ENCODE results near the gene WDR35.
A peak's percentile ranks its signal among the peaks of the same experiment; 100 is the strongest.

The WDR35 gene

GRCh38 chr2:19874726-19875125 is 115.2 kb downstream of the WDR35 start:
- no peak for DNase-seq (ENCODE audit: insufficient read length, low spot score)
- no peak for FAIRE-seq

DNA sequence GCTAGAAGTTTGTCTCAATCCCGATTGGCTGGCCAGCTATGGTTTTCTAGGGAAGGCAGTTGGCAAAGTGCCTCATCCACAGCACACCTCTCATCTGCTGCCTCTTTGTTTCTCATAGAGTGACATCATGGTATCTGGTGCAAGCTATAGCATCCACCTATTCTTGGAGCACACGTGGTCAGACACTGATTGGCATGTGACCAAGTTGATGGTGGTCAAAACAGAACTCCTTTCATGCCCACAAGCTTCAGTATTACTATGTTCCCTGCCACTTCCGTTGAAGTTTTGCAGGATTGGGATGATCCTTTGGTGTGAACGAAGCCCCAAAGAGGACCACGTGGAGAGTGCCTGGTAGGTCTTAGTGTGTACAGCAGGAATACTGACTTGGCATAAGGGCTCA is 116.9 kb downstream of the WDR35 start:
- DNase-seq (ENCODE audit: insufficient read length, low spot score) = no peak
- no peak for FAIRE-seq

DNA sequence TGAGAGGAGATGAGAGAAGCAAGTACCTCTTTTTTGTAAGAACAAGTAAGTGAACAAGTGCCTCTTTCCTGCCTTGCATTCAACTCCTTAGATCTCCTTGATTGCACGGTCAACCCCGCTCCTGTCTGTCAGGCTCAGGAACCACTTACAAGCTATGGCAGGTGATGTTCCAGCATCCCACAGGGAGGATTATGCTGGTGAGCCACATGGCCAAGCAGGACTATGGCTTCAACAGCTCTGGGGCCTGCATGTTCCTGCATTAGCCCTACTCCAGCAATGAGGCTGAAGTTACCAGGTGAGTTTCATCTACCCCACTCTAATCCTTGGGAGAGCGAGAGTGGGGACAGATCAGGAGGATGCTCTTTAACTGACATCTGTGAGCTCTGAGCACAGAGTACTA is 117.6 kb downstream of the WDR35 start:
- DNase-seq (ENCODE audit: insufficient read length, low spot score) = no peak
- no peak for FAIRE-seq

DNA sequence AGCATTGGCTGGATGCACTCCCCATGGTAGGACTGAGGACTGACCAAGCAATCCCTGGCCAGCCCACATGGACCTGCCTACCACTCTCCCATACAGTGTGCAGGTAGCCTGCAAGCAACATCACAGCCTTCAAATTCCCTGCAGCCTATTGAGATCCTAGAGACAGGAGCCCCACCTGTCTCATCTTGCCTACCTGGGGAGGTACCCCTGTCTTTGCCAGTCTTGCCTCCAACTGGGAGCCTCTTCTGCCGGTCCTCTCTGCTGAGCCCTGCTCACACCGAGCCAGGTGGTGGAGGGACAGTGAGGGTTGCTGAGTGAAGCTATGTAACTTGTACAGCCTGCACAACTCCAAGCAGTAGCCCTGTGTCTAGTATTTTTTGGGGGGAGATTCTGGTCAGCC is 118.1 kb downstream of the WDR35 start:
- no peak for DNase-seq (ENCODE audit: insufficient read length, low spot score)
- no peak for FAIRE-seq

GRCh38 chr2:19870792-19871191 is 119.1 kb downstream of the WDR35 start:
- no peak for FAIRE-seq
- no peak for DNase-seq (ENCODE audit: insufficient read length, low spot score)

- DNase-seq (ENCODE audit: insufficient read length, low spot score) (no peak), FAIRE-seq (no peak)
These were observed 121.0 kb downstream of the WDR35 start for GRCh38 chr2:19868701-19869580.

GRCh38 chr2:19868224-19868623 is 121.7 kb downstream of the WDR35 start:
- FAIRE-seq = no peak

DNA sequence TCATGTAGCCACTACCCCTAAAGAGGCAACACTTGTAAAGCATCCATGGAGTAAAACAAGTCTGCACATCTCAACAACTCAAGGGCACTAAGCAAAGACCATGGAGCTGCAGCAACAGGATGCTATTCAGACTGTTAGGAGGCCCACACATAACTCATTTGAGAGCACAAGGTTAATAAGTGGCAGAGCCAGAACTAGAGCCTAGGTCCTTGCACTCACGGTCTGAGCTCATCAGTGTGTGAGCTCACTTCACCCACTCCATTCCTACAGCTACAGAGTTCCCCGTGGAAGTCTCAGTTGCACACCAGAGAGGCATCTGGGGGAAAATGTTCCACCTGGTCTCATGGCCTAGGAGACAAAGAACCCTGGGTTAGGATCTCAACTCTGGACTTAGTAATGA is 123.1 kb downstream of the WDR35 start:
- DNase-seq (ENCODE audit: insufficient read length, low spot score) (no peak), FAIRE-seq (no peak)

More at GRCh38 chr2:19868224-19868623, 121.7 kb downstream of the WDR35 start:
- no peak for DNase-seq (ENCODE audit: insufficient read length, low spot score)

DNA sequence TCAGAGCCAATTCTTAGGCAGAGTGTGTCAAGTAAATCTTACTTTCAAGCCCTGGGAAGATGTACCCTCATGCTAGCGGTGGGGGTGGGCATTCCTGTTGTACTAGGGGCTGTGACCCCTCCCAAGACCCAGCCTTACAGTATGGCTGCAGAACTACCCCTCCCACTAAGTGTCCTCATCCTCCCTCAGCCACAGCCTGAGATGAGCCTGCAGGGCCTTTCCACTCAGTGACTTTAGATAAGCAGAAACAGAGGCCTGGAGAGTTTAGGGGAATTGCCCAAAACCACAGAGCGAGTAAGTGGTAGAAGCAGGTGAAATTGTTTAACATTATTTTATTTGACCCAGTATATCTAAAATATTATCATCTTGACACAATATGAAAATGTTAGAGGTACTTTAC is 124.8 kb downstream of the WDR35 start:
- FAIRE-seq (no peak), DNase-seq (ENCODE audit: insufficient read length, low spot score) (no peak)

DNA sequence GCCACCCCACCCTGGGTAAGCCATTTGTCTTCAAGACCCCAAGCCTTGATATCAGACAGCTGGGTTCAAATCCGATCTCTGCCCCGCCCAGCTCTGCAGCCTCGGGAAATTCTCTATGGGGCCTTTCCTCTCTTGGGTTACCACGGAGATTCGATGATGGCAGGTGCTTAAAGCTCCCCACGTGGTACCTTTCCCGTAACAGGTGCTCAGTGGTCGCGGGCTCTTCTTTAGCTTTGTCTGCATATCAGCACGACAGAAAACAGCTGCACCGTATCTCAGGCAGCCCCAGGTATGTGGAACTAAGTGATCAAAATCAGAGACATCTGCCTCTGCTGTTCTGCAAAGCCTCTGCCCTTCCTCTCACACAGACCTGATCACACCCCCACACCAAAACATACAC is 125.5 kb downstream of the WDR35 start:
- FAIRE-seq = no peak
- no peak for DNase-seq (ENCODE audit: insufficient read length, low spot score)

DNA sequence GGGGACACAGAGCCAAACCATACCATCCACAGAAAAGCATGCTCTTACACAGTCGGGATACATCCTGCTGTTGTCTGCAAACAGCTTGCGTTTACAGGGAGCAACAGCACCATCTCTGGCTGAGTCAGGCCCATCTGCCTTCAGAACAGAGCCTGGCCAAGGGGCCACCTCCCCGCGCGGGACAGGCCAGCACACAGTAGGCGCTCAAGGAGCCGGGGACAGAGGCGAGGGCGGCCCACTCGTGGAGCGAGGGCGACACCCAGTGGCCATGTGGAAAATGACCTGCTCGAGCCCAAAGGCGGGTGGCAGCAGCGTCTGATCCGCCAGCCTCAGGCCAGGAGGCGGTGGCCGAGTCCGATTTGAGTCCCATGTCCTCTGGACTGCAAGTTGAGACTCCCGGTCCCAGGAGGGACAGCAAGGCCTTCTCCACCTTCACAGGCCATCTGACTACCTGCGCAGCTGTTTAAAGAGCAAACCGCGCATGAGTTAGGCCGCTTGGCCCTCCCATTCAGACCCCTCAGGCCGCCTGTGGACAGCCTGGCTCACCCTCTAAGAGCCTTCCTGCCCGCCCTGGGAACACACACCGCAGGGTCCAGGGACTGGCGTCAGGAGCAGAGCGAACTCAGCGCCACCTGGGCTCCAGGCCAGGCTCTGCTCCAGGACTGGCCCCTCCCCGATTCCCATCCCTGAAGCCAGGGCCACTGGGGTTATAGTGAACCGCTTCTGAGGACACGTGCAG is 126.4 kb downstream of the WDR35 start:
- FAIRE-seq (peak; percentile 75), DNase-seq (ENCODE audit: insufficient read length, low spot score) (peak; percentile 78)

GRCh38 chr2:19861813-19862212 is 128.1 kb downstream of the WDR35 start:
- DNase-seq (ENCODE audit: insufficient read length, low spot score) (no peak), FAIRE-seq (no peak)
